HG02571 (cell line): Measurements from ENCODE around the gene STS.

Experiments used
- ATAC-seq: cut with Tn5 transposase; IDR thresholded peaks from one replicate; pipeline ENCODE4 v1.9.1; 2021; ENCODE audit warnings: mild to moderate bottlenecking, moderate library complexity; ENCODE audit not compliant: unreplicated experiment

Gene STS, protein sequence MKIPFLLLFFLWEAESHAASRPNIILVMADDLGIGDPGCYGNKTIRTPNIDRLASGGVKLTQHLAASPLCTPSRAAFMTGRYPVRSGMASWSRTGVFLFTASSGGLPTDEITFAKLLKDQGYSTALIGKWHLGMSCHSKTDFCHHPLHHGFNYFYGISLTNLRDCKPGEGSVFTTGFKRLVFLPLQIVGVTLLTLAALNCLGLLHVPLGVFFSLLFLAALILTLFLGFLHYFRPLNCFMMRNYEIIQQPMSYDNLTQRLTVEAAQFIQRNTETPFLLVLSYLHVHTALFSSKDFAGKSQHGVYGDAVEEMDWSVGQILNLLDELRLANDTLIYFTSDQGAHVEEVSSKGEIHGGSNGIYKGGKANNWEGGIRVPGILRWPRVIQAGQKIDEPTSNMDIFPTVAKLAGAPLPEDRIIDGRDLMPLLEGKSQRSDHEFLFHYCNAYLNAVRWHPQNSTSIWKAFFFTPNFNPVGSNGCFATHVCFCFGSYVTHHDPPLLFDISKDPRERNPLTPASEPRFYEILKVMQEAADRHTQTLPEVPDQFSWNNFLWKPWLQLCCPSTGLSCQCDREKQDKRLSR

DNA sequence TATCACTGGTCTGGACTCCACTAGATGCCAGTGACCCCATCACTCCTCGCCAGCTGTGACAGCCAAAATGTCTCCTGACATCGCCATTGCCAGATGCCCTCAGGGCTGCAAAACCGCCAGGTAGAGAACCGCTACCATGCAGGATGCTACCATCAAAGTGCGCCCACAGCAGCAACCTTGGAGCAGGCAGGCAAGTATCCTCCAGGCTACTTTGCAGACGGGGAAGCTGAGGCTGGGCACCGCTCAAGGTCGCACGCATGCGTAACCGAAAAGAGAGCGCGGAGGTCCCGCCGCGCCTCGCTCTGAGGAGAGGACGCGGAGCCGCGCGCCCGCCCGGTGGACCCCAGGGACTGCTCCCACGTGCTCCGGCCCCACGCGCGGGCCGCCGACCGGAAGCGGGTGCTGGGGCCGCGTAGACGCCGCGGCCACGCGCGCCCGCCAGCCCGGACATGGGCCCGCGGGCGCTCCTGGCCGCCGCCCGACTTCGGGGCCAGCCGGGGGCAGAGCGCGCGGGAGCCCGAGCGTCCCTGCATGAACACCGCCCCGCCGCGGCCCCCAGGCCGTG lies at the start of gene STS:
TSS of gene STS (plus strand) at position 300 of the 565 bp plus-strand sequence. CDS start 105,488 bp downstream, outside the sequence.
- ATAC-seq = peak; percentile 42

DNA sequence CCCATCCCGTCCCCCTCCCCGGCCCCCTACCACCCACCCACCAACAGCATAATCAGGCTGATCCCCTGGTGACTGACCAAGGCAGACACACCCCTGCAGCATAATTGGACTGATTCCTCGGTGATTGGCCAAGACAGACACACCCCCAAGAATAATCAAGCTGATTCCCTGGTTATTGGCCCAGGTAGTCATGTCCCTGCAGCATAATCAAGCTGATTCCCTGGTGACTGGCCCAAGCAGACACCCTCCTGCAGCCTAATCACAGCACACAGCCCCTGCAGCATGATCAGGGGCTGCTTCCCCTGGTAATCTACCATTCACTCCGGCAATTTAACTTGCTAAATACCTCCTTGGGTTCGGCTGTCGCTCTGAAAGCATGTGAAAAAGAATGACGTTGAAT lies 47.5 kb upstream of the STS start:
- ATAC-seq = no peak

DNA sequence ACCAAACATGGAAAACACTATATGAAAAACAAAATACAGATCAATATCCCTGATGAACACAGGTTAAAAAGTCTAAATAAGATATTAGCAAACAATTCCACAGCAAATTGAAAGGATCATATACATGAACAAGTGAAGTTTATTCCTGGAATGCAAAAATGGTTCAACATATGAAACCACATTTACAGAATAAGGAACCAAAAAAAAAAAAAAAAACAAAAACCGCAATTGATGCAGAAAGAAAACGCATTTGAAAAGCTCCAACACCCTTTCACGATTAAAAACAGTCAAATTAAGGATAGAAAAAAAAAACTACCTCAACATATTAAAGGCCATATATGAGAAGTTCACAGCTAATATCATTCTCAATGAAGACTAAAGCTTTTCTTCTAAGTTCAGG lies 45.4 kb upstream of the STS start:
- no peak for ATAC-seq

DNA sequence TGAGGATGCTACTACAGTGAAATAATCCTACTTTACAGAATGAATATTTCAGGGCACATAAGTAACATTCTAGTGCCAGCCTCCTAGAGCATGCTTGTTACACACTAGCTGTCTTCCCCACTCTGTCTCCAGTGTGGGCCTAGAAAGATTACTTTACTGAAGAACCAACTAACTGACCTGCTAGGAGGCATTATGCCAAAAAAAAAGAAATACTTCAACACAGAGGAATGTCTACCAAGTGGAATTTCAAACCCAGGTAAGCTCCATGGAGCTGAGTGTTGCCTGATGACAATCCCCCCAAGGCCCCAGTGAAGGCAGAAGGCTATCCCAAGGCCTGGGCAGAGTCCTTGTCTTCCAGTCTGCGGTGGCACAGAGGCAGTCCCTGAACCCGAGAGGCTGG lies 40.9 kb upstream of the STS start:
- ATAC-seq = no peak

- ATAC-seq = no peak
Observed at GRCh38 chrX:7108030-7108429, 39.5 kb upstream of the STS start.

DNA sequence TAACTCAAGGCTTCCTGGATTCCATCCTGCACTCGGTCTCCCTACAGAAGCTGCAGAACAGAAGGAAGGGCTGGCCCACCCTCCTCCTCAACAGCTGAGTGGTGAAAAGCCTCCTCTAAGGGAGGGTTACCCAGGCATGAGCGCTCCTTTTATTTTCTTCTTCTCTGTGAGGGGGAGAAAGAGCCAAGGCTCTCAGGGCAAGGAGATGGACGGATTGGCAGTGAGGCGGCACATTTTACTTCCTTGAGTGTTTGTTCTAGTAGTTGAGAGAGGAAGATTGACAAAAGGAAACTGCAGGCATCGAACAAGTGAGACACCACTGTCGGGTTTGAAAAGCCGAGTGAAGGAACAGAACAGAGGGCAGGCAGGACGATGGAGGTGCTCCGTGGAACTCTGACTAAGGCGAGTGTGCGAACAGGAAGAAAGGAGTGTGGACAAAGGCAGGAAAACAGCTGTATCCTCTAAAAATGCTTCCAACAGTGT lies 38.4 kb upstream of the STS start:
- no peak for ATAC-seq

DNA sequence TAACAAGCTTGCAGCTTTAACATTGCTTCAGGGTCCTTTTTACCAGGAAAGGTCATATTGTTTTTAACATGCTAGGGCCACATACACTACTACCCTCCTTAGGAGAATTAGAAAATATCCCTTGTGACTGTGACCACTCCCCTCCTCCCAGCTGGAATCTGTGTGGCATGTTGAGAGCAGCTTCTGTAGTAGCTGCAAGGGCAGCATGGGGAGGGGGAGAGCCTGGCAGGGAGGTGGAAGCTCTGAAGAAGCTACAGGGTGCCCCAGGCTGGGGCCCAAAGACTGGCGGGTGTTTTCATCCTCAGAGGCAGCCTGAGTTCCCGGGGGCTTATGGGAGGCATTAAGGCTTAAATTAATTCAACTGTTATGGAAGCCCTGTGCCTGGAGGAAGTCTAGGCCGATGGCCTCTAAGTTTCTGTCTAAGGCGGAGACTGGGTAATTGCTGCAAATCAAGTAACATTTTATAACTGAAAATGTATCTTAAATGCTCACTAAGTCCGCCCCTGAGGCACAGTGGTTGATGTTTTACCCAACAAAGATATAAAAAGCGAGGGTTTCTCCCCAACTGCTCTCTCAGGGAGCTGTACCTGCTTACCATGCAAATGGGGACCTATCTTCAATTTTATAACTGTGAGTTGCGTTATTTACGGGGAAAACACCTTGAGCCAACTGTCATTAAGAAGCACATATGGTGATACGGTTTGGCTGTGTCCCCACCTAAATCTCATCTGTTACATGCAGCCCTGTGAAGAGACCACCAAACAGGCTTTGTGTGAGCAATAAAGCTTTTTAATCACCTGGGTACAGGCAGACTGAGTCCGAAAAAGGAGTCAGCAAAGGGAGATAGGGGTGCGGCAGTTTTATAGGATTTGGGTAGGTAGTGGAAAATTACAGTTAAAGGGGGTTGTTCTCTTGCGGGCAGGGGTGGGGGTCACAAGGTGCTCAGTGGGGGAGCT lies 37.4 kb upstream of the STS start:
- peak; percentile 74 for ATAC-seq

DNA sequence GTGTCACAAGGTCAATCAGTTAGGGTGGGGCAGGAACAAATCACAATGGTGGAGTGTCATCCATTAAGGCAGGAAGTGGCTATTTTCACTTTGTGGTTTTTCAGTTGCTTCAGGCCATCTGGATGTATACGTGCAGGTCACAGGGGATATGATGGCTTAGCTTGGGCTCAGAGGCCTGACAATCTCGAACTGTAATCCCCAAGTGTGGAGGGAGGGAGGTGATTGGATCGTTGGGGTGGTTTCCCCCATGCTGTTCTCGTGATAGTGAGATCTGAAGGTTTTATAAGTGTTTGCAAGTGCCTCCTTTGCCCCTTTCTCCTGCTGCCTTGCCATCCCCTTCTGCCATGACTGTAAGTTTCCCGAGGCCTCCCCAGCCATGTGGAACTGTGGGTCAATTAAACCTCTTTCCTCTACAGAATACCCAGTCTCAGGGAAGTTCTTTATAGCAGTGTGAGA lies 36.7 kb upstream of the STS start:
- peak; percentile 37 for ATAC-seq

DNA sequence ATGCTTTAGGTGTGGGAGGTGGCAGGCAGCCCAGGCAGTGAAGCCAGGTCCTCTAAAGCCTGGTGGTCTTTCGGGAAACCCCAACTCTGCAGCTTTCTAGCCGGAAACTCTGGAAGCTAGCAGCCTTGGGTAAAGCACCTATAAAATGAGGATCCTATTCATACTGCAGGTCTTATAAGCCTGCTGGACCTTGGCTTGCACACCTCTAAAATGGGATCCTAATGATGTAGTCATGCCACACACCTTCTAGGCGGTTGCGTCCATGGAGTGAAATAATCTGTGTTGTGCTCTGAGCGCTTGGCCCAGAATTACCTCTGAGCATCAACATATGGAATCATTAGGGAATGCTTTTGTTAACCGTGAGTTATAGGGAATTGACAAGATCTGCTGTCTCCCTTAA lies 36.0 kb upstream of the STS start:
- no peak for ATAC-seq

DNA sequence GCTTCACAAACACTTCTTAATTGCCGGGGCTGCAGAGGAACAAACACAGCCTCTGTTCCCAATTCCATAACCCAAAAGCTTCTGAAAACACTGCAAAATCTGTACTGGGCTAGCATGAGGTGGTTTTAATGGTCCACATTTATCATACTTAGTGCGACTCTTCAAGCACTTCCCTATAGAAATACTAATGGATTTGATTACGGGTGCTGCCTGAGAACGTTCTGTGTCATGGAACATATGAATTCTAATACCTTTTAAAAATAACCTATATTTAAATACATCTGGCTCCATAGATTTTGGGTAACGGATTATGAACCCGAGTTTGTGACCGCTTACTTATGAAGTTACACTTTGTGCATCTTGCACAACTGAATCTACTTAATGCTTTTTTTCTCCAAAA lies 35.4 kb upstream of the STS start:
- no peak for ATAC-seq

DNA sequence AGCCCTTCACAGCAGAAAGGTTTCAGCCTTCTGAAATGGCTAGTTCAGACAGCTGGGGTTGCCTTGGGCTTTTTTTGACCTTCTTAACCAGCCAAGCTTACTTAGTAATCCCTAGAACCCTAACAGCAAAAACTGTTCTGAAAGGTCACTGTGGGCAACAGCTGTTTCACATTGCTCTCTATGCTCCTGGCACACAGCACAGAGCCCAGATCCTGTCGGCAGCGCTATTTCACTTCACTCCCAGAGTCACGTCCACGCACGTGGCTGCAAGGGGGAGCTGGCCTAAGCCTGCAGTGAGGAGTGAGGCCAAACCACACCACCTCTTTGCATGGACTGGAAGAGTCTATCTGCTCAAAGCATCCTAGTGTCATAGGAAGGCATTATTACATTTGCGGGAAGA lies 32.0 kb upstream of the STS start:
- ATAC-seq = peak; percentile 81

GRCh38 chrX:7116081-7116480 lies 31.4 kb upstream of the STS start:
- ATAC-seq = no peak

DNA sequence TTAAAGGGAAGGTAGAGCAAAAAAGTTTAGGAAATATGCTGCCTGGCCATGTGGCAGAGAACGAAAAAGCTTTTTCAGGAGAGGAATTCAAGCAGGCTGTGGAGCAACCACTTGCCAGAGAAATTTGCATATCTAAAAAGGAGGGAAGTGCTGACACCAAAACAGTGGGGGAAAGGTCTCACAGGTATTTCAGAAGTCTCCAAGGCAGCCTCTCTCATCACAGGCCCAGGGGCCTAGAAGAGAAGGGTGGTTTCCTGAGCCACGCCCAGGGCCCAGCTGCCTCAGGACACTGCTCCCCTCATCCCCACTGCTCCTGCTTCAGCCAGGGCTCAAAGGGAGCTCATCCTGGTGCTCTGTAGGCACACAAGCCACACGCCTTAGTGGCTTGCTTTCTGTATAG lies 29.9 kb upstream of the STS start:
- ATAC-seq = peak; percentile 31

GRCh38 chrX:7119950-7120877 lies 27.3 kb upstream of the STS start:
- ATAC-seq = no peak

DNA sequence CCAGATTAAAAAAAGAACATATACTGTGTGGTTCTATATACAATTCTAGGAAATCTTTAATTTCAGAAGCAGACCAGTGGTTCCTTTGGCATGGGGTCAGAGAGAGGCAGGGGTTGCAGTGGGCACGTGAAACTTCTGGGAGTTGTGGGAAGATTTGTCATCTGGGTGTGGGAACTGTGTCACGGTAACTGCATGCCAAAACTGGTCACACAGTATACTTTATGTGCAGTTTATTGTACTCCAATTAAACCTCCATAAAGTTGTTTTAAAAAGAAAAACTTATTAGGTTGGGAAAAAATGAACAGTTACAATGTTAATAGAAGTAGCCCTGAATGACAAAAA lies 26.7 kb upstream of the STS start:
- no peak for ATAC-seq

GRCh38 chrX:7127056-7127455 lies 20.5 kb upstream of the STS start:
- no peak for ATAC-seq

DNA sequence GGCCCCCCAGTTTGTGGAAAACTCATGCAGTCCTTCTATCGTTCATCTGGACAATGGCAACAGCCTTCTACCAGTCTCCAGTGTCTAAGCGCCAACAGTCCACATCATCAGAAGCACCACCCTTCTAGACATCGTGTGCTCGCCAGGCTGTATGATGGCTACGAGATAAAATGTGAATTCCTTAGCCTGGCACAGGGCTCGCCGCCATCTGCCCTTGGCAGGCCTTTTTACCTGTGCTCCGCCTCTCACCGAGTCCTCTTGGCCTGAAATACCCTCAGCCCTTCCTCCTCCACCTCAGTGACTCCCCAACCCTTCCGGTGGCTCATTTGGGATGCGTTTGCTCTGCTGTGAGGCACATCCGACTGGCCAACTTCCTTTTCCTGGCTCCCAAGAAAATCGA lies 15.9 kb upstream of the STS start:
- no peak for ATAC-seq

DNA sequence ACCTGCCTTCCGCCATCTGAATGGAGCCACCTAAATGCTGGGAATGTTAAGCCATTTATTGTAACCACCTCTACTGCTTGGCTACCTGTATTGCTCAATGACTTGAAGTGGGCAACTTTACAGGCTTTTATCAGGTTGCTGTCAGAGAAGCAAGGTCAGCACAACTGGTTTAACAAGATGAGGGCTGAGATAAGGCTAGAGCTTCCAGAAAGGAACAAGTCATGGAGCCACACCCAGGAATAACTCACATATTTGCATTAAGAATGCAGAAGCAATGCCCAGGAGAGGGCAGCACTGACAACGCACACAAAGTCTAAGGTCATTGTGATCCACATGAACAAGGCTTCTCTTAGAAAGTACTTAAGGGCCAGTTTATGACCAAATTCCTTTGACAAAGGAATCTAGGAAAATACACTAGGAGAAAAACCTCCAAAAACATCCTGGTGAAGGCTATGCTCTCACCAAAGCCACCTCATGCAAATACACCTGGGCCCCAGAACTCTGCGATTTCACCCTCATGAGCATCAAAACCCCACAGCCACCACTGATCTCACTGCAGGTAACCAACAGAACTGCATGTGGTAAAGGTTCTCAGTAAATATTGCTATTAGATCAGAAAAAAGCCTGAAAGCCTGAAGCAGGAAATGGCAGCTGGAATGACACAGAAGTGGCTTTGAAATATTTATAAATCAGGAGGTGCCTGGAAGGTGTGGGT lies 15.0 kb upstream of the STS start:
- ATAC-seq = peak; percentile 56

GRCh38 chrX:7133050-7133440 lies 14.5 kb upstream of the STS start:
- ATAC-seq = peak; percentile 15
